Hypothalamus (tissue), 51 donors: ENCODE results near the gene UBALD1.

ENCODE experiments used
- DNase-seq, 51 donors: peaks; one replicate each; lab custom pipeline; 2025; lab: John Stamatoyannopoulos, UW

UBALD1 gene

GRCh38 chr16:4570086-4570485 is 44.6 kb downstream of the UBALD1 start:
- no peak for DNase-seq

GRCh38 chr16:4566144-4566543 is 48.5 kb downstream of the UBALD1 start:
- no peak for DNase-seq

GRCh38 chr16:4564661-4565267 is 49.9 kb downstream of the UBALD1 start:
- DNase-seq: no peak

GRCh38 chr16:4561596-4561995 is 53.1 kb downstream of the UBALD1 start:
- DNase-seq: peak in 39 of 51 donors; percentile 5 to 81 (median 42)
